Spleen (tissue), 7 donors: Measurements from ENCODE around the gene NRXN3.

Experiments
- POLR2A ChIP-seq, 3 donors: fragments of 450-650 bp; IDR thresholded peaks; one replicate each; pipeline ENCODE4 v1.5.1; 2017; ENCODE audit warnings: antibody characterized with exemption in 3 of 3, mild to moderate bottlenecking in 1 of 3
- POLR2AphosphoS5 ChIP-seq, 3 donors: sonication (generic); formaldehyde crosslinking; IDR thresholded peaks; one replicate each; pipeline ENCODE4 v1.5.1; 2017; ENCODE audit warnings: antibody characterized with exemption in 3 of 3
- TF ChIP-seq, protein P1 (sequence below), 11 experiments: fragments of 200-600 bp in 7 of 11; fragments of 450-650 bp in 4 of 11; sonication (generic) in 4 of 11; IDR thresholded peaks in 8 of 11; conservative IDR thresholded peaks in 3 of 11; 1 replicate in 7 of 11; 2 replicates in 4 of 11; pipeline versions ENCODE4 v1.4.0 to v1.8.0; 2016 to 2021; ENCODE audit warnings: antibody characterized with exemption in 11 of 11, inconsistent platforms in 4 of 11, mild to moderate bottlenecking in 1 of 11
- donor health status: DM: no; HTN: no; CAD: no; lungs with moderate emphysema.
- donor health status: DM: no; HTN: no; CAD: no.
- donor health status: DM: no; HTN: no; CAD: no.

DNA sequence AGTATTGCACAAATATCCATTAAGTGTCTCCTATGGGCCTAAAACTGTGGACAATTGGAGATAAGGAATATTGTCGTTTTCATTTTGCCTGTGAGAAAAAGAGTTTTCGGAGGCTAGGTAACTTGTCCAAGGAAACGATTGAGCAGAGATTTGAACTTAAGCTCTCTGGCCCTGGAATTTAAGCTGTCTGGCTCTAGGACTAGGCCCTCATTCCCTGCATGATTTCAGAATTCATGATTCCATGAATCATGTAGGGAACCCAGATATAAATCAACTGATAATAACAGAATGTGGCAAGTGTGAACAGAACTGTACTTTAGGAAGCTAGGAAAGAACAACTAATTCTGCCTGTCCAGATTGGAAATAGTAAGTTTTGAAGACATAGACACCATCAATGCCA lies 1100.2 kb downstream of the NRXN3 start:
- no peak for TF ChIP-seq POLR2A (IDR thresholded peaks at IDR 0.05)
- TF ChIP-seq, protein P1, sequence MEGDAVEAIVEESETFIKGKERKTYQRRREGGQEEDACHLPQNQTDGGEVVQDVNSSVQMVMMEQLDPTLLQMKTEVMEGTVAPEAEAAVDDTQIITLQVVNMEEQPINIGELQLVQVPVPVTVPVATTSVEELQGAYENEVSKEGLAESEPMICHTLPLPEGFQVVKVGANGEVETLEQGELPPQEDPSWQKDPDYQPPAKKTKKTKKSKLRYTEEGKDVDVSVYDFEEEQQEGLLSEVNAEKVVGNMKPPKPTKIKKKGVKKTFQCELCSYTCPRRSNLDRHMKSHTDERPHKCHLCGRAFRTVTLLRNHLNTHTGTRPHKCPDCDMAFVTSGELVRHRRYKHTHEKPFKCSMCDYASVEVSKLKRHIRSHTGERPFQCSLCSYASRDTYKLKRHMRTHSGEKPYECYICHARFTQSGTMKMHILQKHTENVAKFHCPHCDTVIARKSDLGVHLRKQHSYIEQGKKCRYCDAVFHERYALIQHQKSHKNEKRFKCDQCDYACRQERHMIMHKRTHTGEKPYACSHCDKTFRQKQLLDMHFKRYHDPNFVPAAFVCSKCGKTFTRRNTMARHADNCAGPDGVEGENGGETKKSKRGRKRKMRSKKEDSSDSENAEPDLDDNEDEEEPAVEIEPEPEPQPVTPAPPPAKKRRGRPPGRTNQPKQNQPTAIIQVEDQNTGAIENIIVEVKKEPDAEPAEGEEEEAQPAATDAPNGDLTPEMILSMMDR (IDR thresholded peaks at IDR 0.05 in 8 of 11, conservative IDR thresholded peaks at IDR 0.05 in 3 of 11), result no peak
- TF ChIP-seq POLR2AphosphoS5 (IDR thresholded peaks at IDR 0.05), result no peak
